GM18507 (cell line): ENCODE measurements around the gene GH1.
"Not testable (repeated sequence)": the region's sequence is repeated elsewhere in the genome, so short reads cannot be mapped to it uniquely, and the experiment has no call there.

Source experiments
- DNase-seq: peaks from one replicate; pipeline ENCODE4 v3.0.0; 2011; ENCODE audit warnings: low read depth; ENCODE audit not compliant: insufficient read length; ENCODE audit errors: extremely low spot score
- FAIRE-seq: peaks from 2 replicates; lab custom pipeline; 2011; peaks lifted over from hg19 to GRCh38; lab: Jason Lieb, UNC

Gene GH1

DNA sequence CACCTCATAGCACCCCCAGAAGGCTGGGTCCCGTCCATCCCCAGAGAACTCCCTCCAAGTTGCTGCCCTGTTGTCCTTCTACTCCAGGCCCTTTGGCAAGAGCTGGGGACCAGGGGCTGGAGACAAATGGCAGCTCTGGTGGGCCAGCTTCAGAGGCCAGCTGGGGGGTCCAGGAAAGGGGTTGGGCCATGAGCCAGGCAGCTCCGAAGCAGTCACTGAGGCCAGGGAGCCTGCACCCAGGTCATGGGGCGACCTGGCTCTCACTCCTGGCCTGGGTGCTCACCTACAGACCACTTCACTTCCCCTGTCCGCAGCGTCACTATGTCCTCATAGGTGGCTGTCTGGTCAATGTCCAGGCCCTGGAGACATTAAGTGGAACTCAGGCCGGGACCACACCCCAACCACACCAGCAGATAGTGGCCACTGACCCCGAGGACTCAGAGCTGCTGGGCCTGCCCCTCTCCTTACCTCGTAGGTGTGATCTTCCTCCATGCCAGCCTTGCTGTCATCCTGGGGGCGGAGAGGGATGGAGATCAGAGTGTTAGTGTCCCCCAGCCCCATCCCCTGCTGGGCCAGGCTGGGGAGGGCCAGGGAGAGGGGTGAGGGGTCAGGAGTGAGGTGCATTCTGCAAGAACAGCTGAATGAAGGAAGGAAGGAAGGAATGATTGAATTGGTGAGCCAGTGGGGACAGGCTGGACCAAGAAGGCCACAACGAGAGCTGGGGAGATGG, 10.5 kb upstream of the GH1 start:
- DNase-seq (no peak), FAIRE-seq (no peak)

DNA sequence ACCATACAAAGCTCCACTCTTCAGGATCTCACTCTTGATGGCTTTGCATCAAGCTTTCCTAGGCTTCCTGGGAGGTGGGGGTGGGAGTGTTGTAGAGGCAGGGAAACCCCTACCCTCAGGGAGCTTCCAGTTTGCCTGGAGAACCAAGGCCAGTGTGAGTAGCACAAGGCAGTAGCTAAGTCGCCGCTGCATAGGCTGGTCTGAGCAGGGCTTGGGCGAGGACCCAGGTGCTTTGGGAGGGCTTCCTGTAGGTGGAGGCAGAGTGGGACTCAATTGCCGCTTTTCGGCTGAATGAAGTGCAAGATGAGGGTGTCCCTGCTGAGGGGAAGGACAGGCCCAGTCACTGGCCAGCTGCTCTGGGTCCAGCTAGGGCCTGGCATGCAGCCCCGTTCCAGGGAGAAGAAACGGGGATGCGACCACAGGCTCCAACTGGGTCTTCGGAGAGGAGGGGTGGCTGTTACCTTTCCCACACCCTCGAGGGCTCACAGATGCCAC, 9.6 kb upstream of the GH1 start:
- DNase-seq, result no peak
- no peak for FAIRE-seq

DNA sequence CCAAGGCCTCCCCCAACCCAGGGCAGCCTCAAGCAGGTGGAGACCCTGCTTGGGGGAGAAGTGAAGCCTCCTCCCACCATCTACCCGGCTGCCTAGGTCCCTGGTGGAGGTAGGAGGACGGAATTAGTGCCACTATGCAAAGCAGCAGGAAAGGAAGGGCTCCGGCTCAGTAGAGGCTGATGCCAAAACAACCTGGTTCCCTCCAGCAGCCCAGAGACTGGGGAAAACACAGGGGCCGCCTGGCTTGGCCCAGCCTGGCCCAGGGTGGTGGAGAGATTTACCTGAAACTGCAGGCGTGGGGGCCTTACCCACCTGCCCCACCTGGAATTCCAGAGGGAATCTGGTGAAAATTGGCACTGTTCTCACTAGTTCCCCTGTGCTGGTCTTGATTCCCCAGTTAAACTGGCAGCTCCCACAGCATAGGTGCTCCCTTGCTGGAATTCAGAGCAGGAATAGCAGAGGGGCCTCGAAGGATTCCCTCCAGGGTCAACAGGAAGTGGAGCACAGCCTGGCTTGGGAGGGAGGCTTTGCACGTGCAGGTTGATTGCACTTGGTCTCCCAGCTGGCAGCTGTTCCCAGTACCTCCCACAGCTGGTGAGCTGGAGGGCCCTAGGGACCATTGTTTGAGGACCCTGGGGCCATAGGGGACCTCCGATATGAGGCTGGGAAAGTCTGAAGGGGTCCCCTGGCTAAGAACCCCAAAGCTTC, 9.0 kb upstream of the GH1 start:
- FAIRE-seq (peak; percentile 60), DNase-seq (no peak)

DNA sequence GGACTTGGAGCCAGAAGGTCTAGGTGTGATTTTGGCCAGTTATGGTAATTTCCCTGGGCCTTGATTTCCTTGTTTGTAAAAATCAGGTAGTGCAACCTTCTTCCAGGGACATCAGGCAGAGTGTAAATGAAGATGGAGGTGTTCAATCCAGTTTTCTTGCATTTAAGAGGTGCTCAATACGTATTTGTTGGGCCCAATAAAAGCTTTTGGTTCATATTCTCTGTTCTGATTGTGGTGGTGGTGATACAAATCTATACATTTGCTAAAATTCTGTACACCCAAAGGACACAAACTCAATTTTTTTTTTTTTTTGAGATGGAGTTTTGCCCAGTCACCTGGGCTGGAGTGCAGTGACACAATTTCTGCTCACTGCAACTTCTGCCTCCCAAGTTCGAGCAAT, 7.5 kb upstream of the GH1 start:
- FAIRE-seq (no peak), DNase-seq (no peak)

DNA sequence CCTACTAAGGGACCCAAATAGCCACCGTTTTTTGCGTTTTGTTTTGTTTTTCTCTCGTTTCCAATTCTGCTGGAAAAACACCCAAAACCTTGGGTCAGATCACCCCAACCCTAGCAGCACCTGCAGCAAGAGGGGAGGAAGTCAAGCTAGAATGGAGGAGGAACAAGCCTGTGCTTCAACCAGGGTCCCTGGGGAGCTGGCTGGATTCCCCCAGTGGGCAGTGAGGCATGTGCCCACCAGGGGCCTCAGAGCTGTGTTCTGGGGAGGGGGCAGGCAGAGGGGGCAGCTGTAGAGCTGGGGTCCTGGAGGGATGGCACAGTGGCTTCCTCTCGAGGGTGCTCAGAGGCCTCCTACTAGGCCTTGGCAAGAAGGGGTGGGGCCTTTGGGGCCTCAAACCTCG, 7.0 kb upstream of the GH1 start:
- no peak for FAIRE-seq
- no peak for DNase-seq

DNA sequence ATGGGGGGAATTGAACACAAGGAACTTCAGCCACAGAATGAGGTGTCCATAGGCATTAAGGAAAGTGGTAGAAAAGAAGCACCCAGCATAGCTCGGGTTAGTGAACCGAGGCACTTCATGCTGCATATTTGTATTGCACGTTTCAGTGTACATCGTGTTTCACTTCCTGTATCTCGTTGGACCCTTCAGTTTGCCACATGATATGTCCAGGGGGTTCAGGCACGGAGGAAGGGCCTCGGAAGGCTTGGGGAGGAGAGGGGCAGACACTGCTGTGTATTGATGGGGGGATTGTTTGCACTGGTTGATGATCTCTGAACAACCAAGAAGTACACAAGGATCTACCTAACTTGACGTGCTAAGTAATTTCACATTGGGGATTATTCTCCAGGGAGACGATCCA, 3.8 kb upstream of the GH1 start:
- FAIRE-seq, result peak; percentile 74
- DNase-seq, result not testable (repeated sequence)

DNA sequence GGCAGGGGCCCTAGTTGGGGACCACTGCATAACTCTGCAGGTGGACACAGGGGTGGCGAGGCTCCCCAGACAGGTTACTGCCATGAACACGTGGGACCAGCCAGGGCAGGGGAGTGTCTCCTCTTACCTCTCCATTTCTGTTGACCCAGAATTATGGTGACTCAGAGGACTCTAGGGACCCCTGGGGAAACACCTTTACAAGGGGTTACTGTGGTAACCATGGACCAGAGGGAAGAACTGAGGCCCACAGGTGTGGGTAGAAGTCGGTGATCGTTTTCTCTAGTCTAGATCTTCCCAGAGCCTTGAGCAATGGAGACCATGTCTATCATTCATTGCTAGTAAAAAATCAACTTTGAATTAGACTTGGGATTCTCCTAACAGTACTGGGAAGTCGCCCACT, 2.1 kb upstream of the GH1 start:
- DNase-seq, result not testable (repeated sequence)

DNA sequence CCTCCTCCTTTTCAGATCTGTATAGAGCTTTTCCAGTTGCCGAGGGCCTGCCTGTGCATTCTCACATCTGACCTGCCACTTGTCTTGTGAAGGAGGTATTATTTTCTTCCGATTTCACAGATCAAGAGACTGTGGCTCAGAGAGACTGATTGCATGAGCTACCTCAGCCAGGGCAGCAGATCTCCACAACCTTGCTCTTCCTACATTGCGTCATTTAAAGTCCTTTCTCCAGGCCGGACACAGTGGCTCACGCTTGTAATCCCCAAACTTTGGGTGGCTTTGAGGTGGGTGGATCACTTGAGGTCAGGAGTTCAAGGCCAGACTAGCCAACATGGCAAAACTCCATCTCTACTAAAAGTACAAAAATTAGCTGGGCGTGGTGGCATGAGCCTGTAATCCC, 1.4 kb upstream of the GH1 start:
- not testable (repeated sequence) for DNase-seq

More for the DNA sequence above, 2.1 kb upstream of the GH1 start:
- not testable (repeated sequence) for FAIRE-seq

DNA sequence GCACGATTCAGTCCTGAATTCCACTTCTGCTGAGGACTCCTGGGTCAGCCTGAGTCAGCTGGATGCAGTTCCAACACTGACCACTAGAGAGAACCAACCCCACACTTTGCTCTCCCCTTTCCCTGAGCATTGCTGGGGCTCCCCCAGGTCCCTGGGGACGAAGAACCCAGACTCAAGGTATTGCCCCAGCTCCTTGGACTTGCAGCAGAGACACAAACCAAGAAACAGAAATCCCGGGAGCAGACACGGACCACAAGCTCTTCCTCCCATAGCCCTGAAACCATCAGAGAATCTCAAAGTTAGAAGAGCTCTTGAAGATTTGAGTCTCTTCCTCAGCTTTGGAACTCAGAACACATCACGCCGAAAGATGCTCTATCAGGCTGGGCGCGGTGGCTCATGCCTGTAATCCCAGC, 678 bp upstream of the GH1 start:
- DNase-seq (peak; percentile 71), FAIRE-seq (peak; percentile 75)

More for the DNA sequence above, 1.4 kb upstream of the GH1 start:
- FAIRE-seq, result not testable (repeated sequence)

DNA sequence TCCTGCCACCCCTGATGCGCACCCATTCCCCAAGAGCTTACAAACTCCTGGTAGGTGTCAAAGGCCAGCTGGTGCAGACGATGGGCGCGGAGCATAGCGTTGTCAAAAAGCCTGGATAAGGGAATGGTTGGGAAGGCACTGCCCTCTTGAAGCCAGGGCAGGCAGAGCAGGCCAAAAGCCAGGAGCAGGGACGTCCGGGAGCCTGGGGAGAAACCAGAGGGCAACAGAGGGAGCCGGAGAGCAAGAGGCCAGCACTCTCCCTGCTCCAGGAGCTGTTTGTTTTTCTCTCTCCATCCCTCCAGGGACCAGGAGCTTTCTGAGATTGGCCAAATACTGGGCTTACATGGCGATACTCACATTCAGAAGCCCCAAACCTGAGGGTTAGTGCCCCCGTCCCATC, 334 bp downstream of the GH1 start:
- FAIRE-seq (no peak), DNase-seq (no peak)

DNA sequence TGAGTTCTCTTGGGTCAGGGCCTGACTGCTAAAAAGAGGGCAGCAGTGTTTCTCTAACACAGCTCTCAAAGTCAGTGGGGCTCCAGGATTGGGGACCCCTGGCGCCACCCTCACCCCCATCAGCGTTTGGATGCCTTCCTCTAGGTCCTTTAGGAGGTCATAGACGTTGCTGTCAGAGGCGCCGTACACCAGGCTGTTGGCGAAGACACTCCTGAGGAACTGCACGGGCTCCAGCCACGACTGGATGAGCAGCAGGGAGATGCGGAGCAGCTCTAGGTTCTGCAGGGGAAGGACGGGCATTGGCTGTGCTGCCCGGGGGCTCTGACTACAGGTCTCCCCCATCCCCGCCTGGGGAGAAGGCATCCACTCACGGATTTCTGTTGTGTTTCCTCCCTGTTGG, 993 bp downstream of the GH1 start:
- DNase-seq (no peak), FAIRE-seq (no peak)

DNA sequence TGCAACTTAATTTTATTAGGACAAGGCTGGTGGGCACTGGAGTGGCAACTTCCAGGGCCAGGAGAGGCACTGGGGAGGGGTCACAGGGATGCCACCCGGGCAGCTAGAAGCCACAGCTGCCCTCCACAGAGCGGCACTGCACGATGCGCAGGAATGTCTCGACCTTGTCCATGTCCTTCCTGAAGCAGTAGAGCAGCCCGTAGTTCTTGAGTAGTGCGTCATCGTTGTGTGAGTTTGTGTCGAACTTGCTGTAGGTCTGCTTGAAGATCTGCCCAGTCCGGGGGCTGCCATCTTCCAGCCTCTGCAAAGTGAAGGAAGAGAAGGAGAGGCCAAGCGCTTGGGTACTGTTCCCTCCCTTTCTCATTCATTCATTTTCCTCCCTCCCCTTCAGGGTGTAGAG, 1.4 kb downstream of the GH1 start:
- DNase-seq, FAIRE-seq: not testable (repeated sequence)

DNA sequence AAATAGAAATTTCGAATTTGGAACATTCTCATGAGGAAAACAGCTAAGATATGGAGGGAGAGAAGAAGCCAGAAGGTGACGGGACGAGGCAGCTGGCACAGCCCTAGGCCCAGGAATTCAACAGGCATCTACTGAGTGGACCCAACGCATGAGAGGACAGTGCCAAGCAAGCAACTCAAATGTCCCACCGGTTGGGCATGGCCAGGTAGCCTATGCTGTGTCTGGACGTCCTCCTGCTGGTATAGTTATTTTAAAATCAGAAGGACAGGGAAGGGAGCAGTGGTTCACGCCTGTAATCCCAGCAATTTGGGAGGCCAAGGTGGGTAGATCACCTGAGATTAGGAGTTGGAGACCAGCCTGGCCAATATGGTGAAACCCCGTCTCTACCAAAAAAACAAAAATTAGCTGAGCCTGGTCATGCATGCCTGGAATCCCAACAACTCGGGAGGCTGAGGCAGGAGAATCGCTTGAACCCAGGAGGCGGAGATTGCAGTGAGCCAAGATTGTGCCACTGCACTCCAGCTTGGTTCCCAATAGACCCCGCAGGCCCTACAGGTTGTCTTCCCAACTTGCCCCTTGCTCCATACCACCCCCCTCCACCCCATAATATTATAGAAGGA, 2.0 kb downstream of the GH1 start:
- FAIRE-seq (no peak), DNase-seq (no peak)

DNA sequence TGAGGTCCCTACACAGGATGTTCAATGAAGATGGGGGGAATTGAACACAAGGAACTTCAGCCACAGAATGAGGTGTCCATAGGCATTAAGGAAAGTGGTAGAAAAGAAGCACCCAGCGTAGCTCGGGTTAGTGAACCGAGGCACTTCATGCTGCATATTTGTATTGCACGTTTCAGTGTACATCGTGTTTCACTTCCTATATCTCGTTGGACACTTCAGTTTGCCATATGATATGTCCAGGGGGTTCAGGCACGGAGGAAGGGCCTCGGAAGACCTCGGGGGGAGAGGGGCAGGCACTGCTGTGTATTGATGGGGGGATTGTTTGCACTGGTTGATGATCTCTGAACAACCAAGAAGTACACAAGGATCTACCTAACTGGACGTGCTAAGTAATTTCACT, 2.9 kb downstream of the GH1 start:
- not testable (repeated sequence) for DNase-seq
- peak; percentile 79 for FAIRE-seq

DNA sequence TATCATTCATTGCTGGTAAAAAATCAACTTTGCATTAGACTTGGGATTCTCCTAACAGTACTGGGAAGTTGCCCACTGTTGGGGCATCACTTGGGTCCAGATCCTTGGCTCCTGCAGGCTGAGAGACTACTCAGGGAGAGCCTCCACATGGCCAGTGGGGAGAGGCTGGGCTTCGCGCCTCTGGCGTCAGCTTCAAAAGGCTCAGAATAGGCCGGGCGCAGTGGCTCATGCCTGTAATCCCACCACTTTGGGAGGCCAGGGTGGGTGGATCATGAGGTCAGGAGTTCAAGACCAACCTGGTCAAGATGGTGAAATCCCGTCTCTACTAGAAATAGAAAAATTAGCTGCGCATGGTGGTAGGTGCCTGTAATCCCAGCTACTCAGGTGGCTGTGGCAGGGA, 4.2 kb downstream of the GH1 start:
- FAIRE-seq, result no peak
- no peak for DNase-seq

DNA sequence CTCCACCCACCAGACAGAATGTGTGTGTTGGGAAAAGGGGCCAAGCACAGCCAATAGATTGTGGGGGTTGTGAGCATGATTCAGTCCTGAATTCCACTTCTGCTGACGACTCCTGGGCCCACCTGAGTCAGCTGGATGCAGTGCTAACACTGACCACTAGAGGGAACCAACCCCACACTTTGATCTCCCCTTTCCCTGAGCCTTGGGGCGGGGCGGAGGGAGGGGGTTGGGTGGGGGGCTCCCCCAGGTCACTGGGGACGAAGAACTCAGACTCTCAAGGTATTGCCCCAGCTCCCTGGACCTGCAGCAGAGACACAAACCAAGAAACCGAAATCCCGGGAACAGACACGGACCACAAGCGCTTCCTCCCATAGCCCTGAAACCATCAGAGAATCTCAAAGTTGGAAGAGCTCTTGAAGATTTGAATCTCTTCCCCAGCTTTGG, 7.0 kb downstream of the GH1 start:
- no peak for DNase-seq
- FAIRE-seq, result peak; percentile 48

DNA sequence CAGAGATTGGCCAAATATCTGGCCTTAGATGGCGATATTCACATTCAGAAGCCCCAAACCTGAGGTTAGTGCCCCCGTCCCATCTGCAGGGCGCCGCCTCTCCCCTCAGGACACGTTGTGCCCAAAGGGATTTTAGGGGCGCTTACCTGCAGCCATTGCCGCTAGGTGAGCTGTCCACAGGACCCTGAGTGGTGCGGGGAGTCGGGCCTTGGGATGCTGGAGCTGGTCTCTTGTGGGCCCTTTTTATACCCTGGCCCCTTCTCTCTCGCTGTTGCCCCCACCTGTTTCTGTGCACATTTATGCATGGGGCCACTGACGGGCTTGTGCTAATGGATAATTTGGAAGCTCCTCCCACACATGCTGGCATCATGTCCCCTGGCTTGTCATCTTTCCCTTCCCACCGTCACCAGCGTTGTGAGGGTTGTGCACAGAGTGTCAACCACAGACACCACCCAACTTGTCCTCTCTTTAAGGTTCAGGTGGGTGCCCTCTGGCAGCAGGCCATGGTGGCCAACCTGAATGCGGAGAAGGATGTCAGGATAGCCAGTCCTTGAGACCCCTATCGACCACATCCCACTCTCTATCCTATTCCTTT, 7.5 kb downstream of the GH1 start, which contains the start of gene CSHL1:
Gene CSHL1, minus strand, starts transcription at position 218 of the 595 bp plus-strand sequence. Its CDS starts 62 bp downstream, at position 156.
- FAIRE-seq (no peak), DNase-seq (no peak)

DNA sequence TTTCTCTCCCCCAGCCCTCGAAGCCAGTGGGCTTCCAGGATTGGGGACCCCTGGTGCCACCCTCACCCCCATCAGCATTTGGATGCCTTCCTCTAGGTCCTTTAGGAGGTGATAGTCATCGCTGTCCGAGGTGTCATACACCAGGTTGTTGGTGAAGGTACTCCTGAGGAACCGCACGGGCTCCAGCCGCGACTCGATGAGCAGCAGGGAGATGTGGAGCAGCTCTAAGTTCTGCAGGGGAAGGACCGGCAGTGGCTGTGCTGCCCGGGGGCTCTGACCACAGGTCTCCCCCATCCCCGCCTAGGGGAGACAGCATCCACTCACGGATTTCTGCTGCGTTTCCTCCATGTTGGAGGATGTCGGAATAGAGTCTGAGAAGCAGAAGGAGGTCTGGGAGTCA, 8.5 kb downstream of the GH1 start:
- FAIRE-seq (no peak), DNase-seq (no peak)

DNA sequence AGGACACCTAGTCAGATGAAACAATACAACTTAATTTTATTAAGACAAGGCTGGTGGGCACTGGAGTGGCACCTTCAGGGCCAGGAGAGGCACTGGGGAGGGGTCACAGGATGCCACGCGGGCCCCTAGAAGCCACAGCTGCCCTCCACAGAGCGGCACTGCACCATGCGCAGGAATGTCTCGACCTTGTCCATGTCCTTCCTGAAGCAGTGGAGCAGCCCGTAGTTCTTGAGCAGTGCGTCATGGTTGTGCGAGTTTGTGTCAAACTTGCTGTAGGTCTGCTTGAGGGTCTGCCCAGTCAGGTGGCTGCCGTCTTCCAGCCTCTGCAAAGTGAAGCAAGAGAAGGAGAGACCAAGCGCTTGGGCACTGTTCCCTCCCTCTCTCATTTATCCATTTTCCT, 9.1 kb downstream of the GH1 start:
- FAIRE-seq, DNase-seq: not testable (repeated sequence)
